ENCODE data around the gene FDPS.
A peak's percentile ranks its signal among the peaks of the same experiment; 100 is the strongest.
"Not testable (repeated sequence)": the region's sequence is repeated elsewhere in the genome, so short reads cannot be mapped to it uniquely, and the experiment has no call there.

Gene FDPS

DNA sequence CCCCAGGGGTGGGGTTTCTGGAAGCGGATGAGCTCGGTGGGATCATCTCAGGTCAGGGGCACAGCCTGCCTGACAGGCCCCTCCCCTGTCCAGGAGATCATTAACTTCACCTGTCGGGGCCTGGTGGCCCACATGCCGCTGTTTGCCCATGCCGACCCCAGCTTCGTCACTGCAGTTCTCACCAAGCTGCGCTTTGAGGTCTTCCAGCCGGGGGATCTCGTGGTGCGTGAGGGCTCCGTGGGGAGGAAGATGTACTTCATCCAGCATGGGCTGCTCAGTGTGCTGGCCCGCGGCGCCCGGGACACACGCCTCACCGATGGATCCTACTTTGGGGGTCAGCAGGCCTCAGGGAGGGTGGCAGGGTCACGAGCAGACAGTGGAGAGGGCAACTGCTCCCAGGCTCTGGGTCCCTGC lies 23.0 kb upstream of the FDPS start:
- no peak for DNase-seq

- DNase-seq = no peak
These were observed 22.1 kb upstream of the FDPS start for GRCh38 chr1:155286544-155286943.

GRCh38 chr1:155287987-155288543 lies 20.6 kb upstream of the FDPS start:
- DNase-seq = no peak

- not testable (repeated sequence) for DNase-seq
These were observed 17.7 kb upstream of the FDPS start for GRCh38 chr1:155291006-155291405.

DNA sequence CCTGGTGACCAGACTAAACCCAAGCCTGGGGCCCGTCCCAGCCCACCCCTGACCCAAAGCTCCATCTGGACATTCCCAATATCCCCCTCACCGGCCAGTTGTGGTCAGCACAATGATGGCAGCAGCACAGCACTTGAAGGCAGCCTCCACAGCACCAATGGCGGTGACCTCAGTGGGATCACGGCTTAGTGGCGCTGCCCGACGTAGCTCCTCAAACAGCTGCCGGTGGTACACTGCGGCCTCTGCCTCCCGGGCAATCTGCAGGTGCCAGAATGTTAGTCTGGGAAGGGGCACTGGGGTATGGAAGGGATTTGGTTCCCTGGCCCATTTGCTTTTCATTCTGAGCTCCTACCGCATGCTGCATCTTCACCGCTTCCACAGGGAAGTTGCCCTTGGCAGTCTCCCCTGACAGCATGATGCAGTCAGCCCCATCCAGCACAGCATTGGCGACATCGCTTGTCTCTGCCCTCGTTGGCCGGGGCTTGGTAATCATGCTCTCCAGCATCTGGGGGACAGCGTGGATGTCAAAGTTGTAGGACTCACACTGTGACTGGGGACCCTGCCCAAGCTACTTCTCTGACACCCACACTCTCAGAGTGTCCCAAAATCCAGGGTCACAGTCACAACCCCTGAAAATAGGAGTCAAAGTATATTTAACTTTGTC lies 15.4 kb upstream of the FDPS start:
- no peak for DNase-seq

- no peak for DNase-seq
These were observed 14.0 kb upstream of the FDPS start for GRCh38 chr1:155294520-155295182.

GRCh38 chr1:155295183-155295941 lies 13.3 kb upstream of the FDPS start:
- DNase-seq = no peak

- no peak for DNase-seq
These were observed 12.8 kb upstream of the FDPS start for GRCh38 chr1:155295942-155296267.

GRCh38 chr1:155296661-155297060 lies 12.0 kb upstream of the FDPS start:
- DNase-seq = no peak

- no peak for DNase-seq
These were observed 11.3 kb upstream of the FDPS start for GRCh38 chr1:155297384-155297783.

- no peak for DNase-seq
These were observed 8.6 kb upstream of the FDPS start for GRCh38 chr1:155300024-155300423.

- DNase-seq = no peak
These were observed 7.9 kb upstream of the FDPS start for GRCh38 chr1:155300553-155301329.

DNA sequence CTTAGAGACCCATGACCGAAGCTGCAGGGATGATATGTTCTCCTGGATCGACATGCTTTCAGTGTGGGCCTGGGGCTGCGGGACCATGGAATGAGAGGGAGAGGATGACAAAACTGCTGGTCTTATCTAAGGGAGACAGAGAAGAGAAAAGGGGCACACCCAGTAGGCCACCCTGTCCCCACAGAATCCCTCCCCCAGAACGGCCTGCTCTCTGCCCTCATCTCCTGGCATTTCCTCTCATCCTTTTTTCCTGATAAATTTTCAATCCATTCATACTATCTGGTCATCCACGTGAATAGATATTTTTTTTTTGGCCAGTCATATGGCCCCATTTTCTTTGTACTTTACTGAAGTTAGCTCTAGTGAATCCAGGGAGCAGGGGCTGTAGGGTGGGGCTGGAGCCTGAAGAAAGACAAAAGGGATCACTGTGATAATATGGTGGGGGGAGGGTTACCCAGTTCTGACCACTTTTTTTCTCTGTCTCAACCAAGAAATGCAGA lies 7.3 kb upstream of the FDPS start, which contains the start of gene PKLR:
Gene PKLR, minus strand, starts transcription at position 97 of the 500 bp plus-strand sequence. Its CDS starts 43 bp downstream, at position 54.
- no peak for DNase-seq

DNA sequence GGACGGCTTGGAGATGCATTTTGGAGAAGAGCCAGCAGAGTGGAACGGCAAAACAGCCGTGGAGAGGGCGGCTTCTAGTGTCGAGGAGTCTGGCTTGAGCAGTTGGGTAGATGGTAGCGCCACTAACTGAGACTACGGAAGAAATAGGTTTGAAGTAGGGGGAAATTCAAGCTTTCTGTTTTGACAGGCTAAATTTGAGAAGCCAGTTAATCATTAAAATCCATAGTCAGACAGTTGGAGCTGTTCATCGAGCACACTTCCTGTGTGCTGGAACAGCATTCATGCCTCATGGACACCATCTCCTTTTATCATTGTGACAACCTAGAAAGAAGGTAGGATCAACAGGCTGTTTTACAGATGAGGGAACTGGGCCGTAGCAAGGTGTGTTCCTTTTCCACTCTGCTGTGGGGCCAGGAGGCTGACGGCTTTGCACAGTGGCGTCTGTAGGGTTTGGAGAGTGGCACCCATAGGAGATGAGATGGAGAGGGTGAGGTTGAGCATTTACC lies 4.1 kb upstream of the FDPS start:
- DNase-seq = no peak

GRCh38 chr1:155305881-155306391 lies 2.7 kb upstream of the FDPS start:
- peak; percentile 75 for DNase-seq

- peak; percentile 63 for DNase-seq
These were observed 1.4 kb upstream of the FDPS start for GRCh38 chr1:155307247-155307740.

DNA sequence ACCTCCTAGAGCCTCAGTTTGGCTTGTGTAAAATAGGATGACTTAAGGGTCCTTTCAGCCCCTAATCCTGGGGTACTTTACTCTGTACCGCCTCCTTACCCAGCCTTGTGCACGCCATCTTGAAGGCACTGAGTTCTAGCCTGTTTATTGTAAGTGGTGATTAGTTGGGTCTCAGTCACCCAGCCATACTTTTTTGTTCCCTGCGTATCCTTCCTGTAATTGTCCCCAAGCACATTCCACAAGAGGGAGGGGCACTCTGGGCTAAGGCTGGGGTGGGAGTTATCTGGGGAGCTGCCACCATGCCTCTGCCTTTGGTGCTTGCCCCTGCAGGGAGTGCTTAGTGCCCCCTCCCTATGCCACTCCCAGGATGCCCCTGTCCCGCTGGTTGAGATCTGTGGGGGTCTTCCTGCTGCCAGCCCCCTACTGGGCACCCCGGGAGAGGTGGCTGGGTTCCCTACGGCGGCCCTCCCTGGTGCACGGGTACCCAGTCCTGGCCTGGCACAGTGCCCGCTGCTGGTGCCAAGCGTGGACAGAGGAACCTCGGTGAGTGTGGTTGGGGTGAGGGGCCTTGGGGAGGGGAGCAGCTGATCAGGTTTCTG lies 856 bp downstream of the FDPS start:
- peak; percentile 11 for DNase-seq

- DNase-seq = no peak
These were observed 4.6 kb downstream of the FDPS start for GRCh38 chr1:155313261-155313660.

DNA sequence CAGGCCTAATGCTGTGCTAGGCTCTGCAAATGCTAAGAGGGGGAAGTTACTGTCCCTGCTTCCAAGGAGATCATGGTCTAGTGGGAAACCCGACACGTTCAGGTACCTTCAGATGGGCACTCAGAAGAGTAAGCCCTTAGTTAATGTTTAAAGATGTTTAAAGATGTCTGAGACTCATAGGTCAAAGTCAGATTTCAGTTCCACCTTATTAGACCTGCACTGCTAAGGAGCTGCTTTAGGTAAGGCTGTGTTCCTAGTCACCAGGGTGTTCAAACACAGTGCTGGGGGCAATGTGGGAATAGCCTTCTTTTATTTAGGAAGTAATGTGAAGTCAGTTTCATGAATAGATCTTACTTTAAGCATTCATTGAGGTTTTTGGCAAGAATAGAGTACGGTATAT lies 8.3 kb downstream of the FDPS start:
- DNase-seq = no peak

GRCh38 chr1:155318082-155318481 lies 9.4 kb downstream of the FDPS start:
- no peak for DNase-seq

- no peak for DNase-seq
These were observed 10.9 kb downstream of the FDPS start for GRCh38 chr1:155319536-155319935.

Measured in fibroblast of skin of scalp (primary cell).